Measurements from ENCODE around the gene PHEX.

PHEX gene

GRCh38 chrX:22136711-22137110, 104.6 kb downstream of the PHEX start:
- H3K27ac ChIP-seq (ENCODE audit: insufficient read depth, low read depth, low read length, poor library complexity, severe bottlenecking), result no peak overlapping the region
- H3K9me3 ChIP-seq (ENCODE audit: control insufficient read depth, low read length), result no peaks in the 10 kb centered on the region
- H3K27me3 ChIP-seq (ENCODE audit: control insufficient read depth, insufficient read depth, low read length, poor library complexity, severe bottlenecking), result no peaks in the 10 kb centered on the region
- 83 to 89% methylated on average over 5 of the region's 5 CpGs for WGBS, 2 experiments
- peaks cover 4% of the 10 kb centered on the region for H3K4me1 ChIP-seq (ENCODE audit: control insufficient read depth, insufficient read depth, low read length)
- H3K36me3 ChIP-seq (ENCODE audit: control insufficient read depth, insufficient read depth, low read length), result no peaks in the 10 kb centered on the region
- no peak overlapping the region for H3K4me3 ChIP-seq (ENCODE audit: insufficient read depth, low read depth, low read length)

- H3K4me1 ChIP-seq (ENCODE audit: control insufficient read depth, insufficient read depth, low read length), result peaks cover 4% of the 10 kb centered on the region
- H3K4me3 ChIP-seq (ENCODE audit: insufficient read depth, low read depth, low read length), result no peak overlapping the region
- H3K36me3 ChIP-seq (ENCODE audit: control insufficient read depth, insufficient read depth, low read length), result no peaks in the 10 kb centered on the region
- H3K27ac ChIP-seq (ENCODE audit: insufficient read depth, low read depth, low read length, poor library complexity, severe bottlenecking), result no peak overlapping the region
- no peaks in the 10 kb centered on the region for H3K27me3 ChIP-seq (ENCODE audit: control insufficient read depth, insufficient read depth, low read length, poor library complexity, severe bottlenecking)
- no peaks in the 10 kb centered on the region for H3K9me3 ChIP-seq (ENCODE audit: control insufficient read depth, low read length)
- 100% methylated on average over 1 of the region's 1 CpG for WGBS, 2 experiments
Measured at GRCh38 chrX:22139822-22140221, 107.7 kb downstream of the PHEX start.

GRCh38 chrX:22141047-22141730, 109.1 kb downstream of the PHEX start:
- H3K4me3 ChIP-seq (ENCODE audit: insufficient read depth, low read depth, low read length), result no peak overlapping the region
- no peaks in the 10 kb centered on the region for H3K27me3 ChIP-seq (ENCODE audit: control insufficient read depth, insufficient read depth, low read length, poor library complexity, severe bottlenecking)
- H3K27ac ChIP-seq (ENCODE audit: insufficient read depth, low read depth, low read length, poor library complexity, severe bottlenecking), result no peak overlapping the region
- no peaks in the 10 kb centered on the region for H3K36me3 ChIP-seq (ENCODE audit: control insufficient read depth, insufficient read depth, low read length)
- peaks cover 2% of the 10 kb centered on the region for H3K4me1 ChIP-seq (ENCODE audit: control insufficient read depth, insufficient read depth, low read length)
- 92 to 93% methylated on average over 4 of the region's 4 CpGs for WGBS, 2 experiments
- no peaks in the 10 kb centered on the region for H3K9me3 ChIP-seq (ENCODE audit: control insufficient read depth, low read length)

GRCh38 chrX:22147214-22147613, 115.1 kb downstream of the PHEX start:
- no peaks in the 10 kb centered on the region for H3K9me3 ChIP-seq (ENCODE audit: control insufficient read depth, low read length)
- 67 to 88% methylated on average over 1 of the region's 1 CpG for WGBS, 2 experiments
- H3K36me3 ChIP-seq (ENCODE audit: control insufficient read depth, insufficient read depth, low read length), result no peaks in the 10 kb centered on the region

GRCh38 chrX:22147942-22148341, 115.8 kb downstream of the PHEX start:
- H3K4me3 ChIP-seq (ENCODE audit: insufficient read depth, low read depth, low read length), result no peak overlapping the region
- no peaks in the 10 kb centered on the region for H3K9me3 ChIP-seq (ENCODE audit: control insufficient read depth, low read length)
- 94 to 96% methylated on average over 1 of the region's 3 CpGs for WGBS, 2 experiments
- H3K27ac ChIP-seq (ENCODE audit: insufficient read depth, low read depth, low read length, poor library complexity, severe bottlenecking), result no peak overlapping the region
- H3K27me3 ChIP-seq (ENCODE audit: control insufficient read depth, insufficient read depth, low read length, poor library complexity, severe bottlenecking), result no peaks in the 10 kb centered on the region
- H3K4me1 ChIP-seq (ENCODE audit: control insufficient read depth, insufficient read depth, low read length), result no peaks in the 10 kb centered on the region
- H3K36me3 ChIP-seq (ENCODE audit: control insufficient read depth, insufficient read depth, low read length), result no peaks in the 10 kb centered on the region

More at GRCh38 chrX:22147214-22147613, 115.1 kb downstream of the PHEX start:
- H3K4me3 ChIP-seq (ENCODE audit: insufficient read depth, low read depth, low read length), result no peak overlapping the region
- no peaks in the 10 kb centered on the region for H3K4me1 ChIP-seq (ENCODE audit: control insufficient read depth, insufficient read depth, low read length)
- no peaks in the 10 kb centered on the region for H3K27me3 ChIP-seq (ENCODE audit: control insufficient read depth, insufficient read depth, low read length, poor library complexity, severe bottlenecking)
- H3K27ac ChIP-seq (ENCODE audit: insufficient read depth, low read depth, low read length, poor library complexity, severe bottlenecking), result no peak overlapping the region

- no peaks in the 10 kb centered on the region for H3K4me1 ChIP-seq (ENCODE audit: control insufficient read depth, insufficient read depth, low read length)
- H3K36me3 ChIP-seq (ENCODE audit: control insufficient read depth, insufficient read depth, low read length), result no peaks in the 10 kb centered on the region
- H3K4me3 ChIP-seq (ENCODE audit: insufficient read depth, low read depth, low read length), result no peak overlapping the region
- 92 to 95% methylated on average over 2 of the region's 2 CpGs for whole genome bisulfite sequencing, 2 experiments
- no peak overlapping the region for H3K27ac ChIP-seq (ENCODE audit: insufficient read depth, low read depth, low read length, poor library complexity, severe bottlenecking)
- no peaks in the 10 kb centered on the region for H3K27me3 ChIP-seq (ENCODE audit: control insufficient read depth, insufficient read depth, low read length, poor library complexity, severe bottlenecking)
- no peaks in the 10 kb centered on the region for H3K9me3 ChIP-seq (ENCODE audit: control insufficient read depth, low read length)
Measured at GRCh38 chrX:22148565-22148964, 116.4 kb downstream of the PHEX start.

GRCh38 chrX:22150371-22150770, 118.2 kb downstream of the PHEX start:
- H3K4me3 ChIP-seq (ENCODE audit: insufficient read depth, low read depth, low read length), result no peak overlapping the region
- no peaks in the 10 kb centered on the region for H3K27me3 ChIP-seq (ENCODE audit: control insufficient read depth, insufficient read depth, low read length, poor library complexity, severe bottlenecking)
- no peaks in the 10 kb centered on the region for H3K4me1 ChIP-seq (ENCODE audit: control insufficient read depth, insufficient read depth, low read length)
- no peaks in the 10 kb centered on the region for H3K36me3 ChIP-seq (ENCODE audit: control insufficient read depth, insufficient read depth, low read length)
- H3K9me3 ChIP-seq (ENCODE audit: control insufficient read depth, low read length), result no peaks in the 10 kb centered on the region
- no peak overlapping the region for H3K27ac ChIP-seq (ENCODE audit: insufficient read depth, low read depth, low read length, poor library complexity, severe bottlenecking)
- 92 to 97% methylated on average over 3 of the region's 3 CpGs for WGBS, 2 experiments

- Histone ChIP-seq H3K4me1 (ENCODE audit: control insufficient read depth, insufficient read depth, low read length) (no peaks in the 10 kb centered on the region), H3K27me3 (ENCODE audit: control insufficient read depth, insufficient read depth, low read length, poor library complexity, severe bottlenecking) (no peaks in the 10 kb centered on the region), H3K4me3 (ENCODE audit: insufficient read depth, low read depth, low read length) (no peak overlapping the region), H3K9me3 (ENCODE audit: control insufficient read depth, low read length) (no peaks in the 10 kb centered on the region), H3K27ac (ENCODE audit: insufficient read depth, low read depth, low read length, poor library complexity, severe bottlenecking) (no peak overlapping the region), H3K36me3 (ENCODE audit: control insufficient read depth, insufficient read depth, low read length) (no peaks in the 10 kb centered on the region)
- WGBS, 2 experiments, result 92 to 94% methylated on average over 4 to 5 of the region's 6 CpGs
Measured at GRCh38 chrX:22155126-22155525, 123.0 kb downstream of the PHEX start.

- Histone ChIP-seq H3K27me3 (ENCODE audit: control insufficient read depth, insufficient read depth, low read length, poor library complexity, severe bottlenecking) (no peaks in the 10 kb centered on the region), H3K4me1 (ENCODE audit: control insufficient read depth, insufficient read depth, low read length) (no peaks in the 10 kb centered on the region), H3K27ac (ENCODE audit: insufficient read depth, low read depth, low read length, poor library complexity, severe bottlenecking) (no peak overlapping the region), H3K9me3 (ENCODE audit: control insufficient read depth, low read length) (no peaks in the 10 kb centered on the region), H3K36me3 (ENCODE audit: control insufficient read depth, insufficient read depth, low read length) (no peaks in the 10 kb centered on the region), H3K4me3 (ENCODE audit: insufficient read depth, low read depth, low read length) (no peak overlapping the region)
- WGBS, 2 experiments, result 93 to 98% methylated on average over 4 of the region's 5 CpGs
Measured at GRCh38 chrX:22159071-22159470, 126.9 kb downstream of the PHEX start.

- WGBS, 2 experiments, result 93 to 96% methylated on average over 3 of the region's 3 CpGs
- Histone ChIP-seq H3K4me3 (ENCODE audit: insufficient read depth, low read depth, low read length) (no peak overlapping the region), H3K4me1 (ENCODE audit: control insufficient read depth, insufficient read depth, low read length) (no peaks in the 10 kb centered on the region), H3K36me3 (ENCODE audit: control insufficient read depth, insufficient read depth, low read length) (no peaks in the 10 kb centered on the region), H3K27ac (ENCODE audit: insufficient read depth, low read depth, low read length, poor library complexity, severe bottlenecking) (no peak overlapping the region), H3K27me3 (ENCODE audit: control insufficient read depth, insufficient read depth, low read length, poor library complexity, severe bottlenecking) (no peaks in the 10 kb centered on the region), H3K9me3 (ENCODE audit: control insufficient read depth, low read length) (no peaks in the 10 kb centered on the region)
Measured at GRCh38 chrX:22163326-22163725, 131.2 kb downstream of the PHEX start.
